Activated CD8-positive, alpha-beta memory T cell treated with anti-CD3 and anti-CD28 coated beads for 4 hours (primary cell): ENCODE results near the gene AFTPH.

Source experiments
- DNase-seq, 2 donors: peaks; one replicate each; pipeline ENCODE4 v3.0.0-alpha.2; 2020; ENCODE audit warnings: low read depth in 2 of 2

Gene AFTPH

GRCh38 chr2:64586883-64587481 is 62.9 kb downstream of the AFTPH start:
- DNase-seq = no peak

DNA sequence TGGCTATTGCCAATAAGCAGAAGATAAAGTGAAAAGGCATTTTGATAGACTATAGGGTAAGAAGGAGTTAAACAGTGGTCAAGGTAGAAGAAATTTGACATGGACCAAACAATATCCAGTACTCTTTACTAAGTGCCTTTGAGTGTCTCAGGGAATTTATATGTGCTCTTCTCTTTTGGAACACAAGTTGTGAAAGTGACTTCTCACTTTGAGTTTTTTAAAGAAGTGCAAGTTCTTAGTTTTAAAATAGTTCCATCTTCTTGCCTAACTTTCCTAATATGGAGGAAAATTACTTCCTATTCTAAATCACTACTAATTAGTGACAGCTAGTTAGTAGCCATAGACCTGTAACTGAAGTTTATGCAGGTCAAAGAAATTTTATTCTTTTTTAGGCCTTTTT is 63.4 kb downstream of the AFTPH start:
- no peak for DNase-seq

DNA sequence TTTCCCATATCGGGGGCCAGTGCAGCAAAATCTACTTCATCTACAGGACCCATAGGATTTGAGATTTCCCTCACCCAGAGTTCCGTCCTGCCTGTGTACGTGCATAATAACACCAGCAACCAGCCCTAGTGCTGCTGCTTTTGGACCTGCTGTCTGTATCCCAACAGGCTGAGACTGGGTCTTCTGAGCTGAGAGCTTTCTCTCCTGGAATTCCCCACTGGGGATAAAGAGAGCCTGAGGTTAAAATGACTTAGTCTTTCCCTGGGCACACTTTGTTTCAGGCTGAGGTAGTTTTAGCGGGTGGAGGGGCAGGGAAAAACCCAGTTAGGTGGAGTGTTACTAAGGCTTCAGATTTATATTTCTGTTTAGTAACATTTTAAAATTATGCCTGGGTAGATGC is 67.1 kb downstream of the AFTPH start:
- DNase-seq = no peak

DNA sequence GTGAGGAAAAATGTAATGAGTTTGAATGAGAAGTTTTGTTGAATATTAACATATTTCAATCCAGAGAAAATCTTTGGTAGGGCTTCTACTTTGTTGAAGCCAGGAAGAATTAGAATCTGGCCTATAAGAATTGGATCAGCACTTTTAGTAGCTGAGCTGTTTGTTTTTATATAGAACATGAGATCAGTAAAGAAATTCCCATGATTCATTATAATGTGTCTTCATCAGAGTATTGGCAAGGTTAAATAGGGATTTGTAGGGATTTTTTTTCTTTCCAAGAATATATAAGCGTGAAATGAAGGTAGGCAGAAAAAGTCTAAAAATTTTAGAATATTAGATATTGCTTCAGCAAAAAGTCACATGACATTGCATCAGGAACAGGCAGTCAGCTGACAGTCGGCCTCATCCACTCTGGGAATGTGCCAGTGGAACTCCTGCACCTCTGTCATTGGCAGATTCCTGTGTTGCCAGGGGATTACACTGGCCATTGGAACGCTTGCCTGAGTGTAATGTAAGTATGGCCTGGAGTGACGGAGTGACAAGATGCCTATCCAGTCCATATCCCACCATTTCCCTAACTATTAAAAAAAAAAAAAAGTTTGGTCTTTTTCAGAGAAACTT is 69.0 kb downstream of the AFTPH start:
- no peak for DNase-seq

DNA sequence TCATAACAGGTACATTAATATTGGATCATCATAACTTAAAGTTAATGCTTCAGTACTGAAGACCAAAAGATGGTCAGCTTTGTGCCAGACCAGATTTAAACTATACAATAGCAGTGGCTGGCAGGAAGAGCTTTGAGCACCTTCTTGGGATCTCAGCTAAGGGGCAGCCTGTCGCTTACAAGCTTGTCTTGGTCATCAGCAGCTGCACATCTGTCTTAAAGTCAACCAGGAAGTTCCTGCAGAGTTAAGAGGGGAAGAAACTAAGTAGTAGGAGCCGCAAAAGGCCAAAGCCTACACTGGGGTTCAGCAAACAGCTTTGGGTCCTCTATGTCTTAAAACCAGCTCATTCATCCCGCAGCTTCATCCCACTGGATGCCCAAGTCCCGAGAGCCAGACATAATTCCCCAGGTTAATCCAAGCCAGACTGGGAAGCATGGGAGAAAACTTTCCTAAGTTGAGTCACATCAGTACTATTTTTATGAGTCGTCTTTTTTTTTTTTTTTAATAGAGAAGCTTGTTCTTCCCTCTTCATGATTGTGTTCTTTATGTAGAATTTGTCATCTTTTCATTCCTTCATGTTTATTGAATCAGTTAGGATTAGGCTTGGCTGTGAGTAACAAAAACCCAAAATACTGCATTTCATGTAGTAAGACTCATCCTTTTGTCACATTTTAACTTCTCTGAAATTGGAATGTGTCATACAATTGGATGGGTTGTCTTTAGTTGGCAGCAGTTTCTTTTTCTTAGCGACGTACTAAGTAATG is 70.3 kb downstream of the AFTPH start:
- DNase-seq = no peak

DNA sequence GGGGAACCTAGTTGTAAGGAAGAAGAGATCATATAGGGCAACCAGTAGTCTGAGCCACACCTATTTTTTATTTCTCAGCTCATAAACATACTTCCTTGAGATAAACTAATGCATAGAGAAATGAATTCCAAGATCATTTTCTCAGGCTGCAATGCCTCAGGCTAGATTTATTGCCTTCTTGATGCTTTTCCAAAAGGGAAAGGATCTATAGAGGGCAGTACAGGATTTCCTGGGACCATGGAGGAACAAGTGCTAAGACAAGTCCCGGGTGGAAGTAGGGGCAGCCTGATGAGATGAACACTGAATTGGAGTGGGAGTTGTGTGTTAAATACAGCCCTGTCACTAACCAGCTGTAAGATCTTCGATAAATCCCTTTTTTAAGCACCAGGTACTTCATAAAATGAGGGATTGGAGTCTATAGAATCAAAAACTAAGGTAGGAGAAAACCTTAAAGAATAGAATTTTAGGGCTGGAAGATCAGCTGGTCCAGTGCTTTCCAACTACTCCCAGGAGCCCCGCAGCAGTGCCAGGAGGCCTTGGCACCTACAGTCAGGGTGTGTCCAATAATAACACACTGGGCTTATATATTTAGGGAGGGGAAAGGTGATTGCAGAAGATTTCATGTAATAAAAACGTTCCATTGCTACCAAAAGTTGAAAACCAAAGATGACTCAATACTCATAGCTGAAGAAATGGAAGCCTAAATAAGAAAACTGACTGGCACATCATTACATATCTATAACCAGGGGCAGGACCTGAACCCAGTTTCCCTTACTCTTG is 71.5 kb downstream of the AFTPH start:
- no peak for DNase-seq

GRCh38 chr2:64598226-64598625 is 74.1 kb downstream of the AFTPH start:
- no peak for DNase-seq

DNA sequence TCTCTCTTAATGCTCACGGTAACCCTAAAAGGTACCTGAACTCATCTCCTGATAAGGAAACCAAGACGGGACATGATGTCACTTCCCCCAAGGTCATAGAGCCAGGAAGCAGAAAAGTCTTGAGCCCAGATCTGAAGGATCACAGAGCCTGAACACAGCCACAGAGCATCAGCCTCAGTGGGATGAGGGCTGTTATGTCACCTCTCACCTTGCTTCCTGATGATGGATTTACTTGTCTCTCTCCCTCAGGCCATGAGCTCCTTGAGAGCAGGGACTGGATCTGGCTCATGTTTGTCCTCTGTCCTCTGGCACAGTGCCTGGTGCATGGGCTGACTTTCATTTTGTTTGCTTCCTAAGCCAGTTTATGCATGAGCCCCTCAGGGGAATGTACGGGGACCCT is 75.3 kb downstream of the AFTPH start:
- no peak for DNase-seq

DNA sequence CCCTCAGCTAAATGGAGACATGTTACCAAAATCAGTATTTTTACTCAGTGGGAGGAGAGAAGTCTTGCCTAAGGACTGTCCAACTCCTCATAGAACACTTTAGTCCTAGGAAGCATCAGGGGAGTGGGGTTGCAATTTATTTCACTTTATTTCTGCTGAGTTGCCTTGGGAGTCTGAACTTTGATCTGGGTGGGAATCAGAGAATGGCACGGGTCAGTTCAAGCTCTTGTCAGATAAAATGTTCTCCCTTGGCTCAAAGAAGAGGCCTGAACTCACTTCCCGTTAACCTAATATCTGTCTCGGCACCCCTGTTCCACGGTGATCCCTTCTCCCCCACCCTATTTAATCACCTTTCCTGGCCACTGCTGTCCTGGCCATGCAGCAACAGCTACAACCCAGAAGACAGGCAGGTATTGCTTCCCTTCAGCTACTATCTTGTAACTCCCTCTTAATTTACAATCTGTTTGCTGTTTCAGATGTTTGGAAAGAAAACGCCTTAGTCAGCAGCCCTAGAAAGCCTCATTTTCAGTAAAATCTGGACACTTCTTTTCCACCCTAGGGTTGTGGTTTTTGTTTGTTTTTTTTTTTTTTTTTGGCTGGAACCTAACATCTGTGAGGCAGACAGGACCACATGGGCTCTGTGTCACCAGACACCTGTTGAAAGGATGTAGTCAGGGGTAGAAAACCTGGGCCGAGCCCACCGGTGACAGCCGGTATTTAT is 77.1 kb downstream of the AFTPH start:
- no peak for DNase-seq

DNA sequence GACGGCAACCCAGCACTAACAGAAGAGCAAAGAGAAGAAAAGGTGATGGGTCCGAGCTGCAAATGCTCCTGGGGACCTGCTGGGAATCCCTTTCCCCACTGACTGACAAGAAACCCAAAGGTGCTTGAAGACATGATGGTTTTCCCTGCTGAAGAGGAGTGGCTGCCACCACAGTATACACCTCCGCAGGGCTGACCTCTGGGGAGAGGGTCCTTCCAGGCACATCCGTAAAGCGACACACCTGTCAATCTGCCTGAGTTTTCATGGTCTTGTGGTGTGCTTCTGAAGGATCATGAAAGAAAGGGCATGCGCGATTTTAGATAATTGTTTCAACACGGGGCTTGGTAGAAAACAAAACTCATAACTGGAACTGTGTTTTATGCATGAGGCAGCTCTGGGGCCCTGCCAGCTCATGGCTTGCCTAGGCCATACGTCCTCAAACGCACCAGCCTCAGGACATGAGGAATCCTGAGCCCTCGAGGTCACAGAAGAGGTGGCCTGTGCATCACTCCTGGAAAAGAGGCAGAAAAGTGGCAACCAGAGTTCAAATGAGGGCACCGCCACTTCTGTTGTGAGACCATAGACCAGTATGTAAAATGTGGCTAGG is 77.8 kb downstream of the AFTPH start:
- DNase-seq = no peak

- DNase-seq = no peak
These were observed 78.3 kb downstream of the AFTPH start for GRCh38 chr2:64602436-64602835.

DNA sequence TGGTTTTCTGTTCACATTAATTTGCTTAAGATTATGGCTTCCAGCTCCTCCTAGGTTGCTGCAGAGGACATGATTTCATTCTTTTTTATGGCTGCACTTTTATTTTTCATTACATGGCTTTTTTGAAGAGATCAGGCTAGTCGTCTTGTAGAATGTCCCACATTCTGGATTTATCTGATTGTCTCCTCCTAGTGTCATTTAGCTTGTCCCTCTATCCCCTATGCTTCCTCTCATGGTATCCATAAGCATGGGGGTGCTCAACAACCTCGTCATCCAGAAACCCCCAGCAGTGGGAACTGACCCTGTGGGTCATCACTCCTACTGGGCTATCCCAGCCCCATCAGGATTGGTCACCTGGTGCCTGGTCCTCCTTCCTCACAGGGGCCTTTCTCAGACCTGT is 80.0 kb downstream of the AFTPH start:
- DNase-seq = no peak

- DNase-seq = no peak
These were observed 80.9 kb downstream of the AFTPH start for GRCh38 chr2:64605026-64605471.

DNA sequence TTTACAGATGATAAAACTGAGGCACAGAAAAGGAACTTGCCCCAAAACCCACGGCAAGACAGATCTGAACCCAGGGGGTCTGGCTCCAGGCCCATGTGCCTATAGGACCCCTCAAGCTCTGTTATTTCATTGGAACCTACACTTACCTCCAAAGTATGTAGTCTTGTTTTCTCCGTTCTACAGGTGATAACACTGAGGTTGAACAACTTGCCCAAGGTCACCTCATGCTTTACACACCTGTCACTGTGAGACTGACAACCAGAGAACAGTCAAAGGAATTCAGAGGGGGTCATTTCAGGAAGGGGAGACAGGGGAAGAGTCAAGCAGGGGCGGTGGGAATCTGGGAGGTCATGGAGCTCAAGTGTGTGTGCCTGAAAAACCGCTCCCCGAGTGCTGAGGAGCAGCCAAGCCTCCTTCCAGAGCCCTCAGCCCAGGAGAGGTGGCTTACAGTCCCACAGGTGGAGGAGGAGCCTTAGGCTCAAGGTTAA is 81.9 kb downstream of the AFTPH start:
- no peak for DNase-seq

DNA sequence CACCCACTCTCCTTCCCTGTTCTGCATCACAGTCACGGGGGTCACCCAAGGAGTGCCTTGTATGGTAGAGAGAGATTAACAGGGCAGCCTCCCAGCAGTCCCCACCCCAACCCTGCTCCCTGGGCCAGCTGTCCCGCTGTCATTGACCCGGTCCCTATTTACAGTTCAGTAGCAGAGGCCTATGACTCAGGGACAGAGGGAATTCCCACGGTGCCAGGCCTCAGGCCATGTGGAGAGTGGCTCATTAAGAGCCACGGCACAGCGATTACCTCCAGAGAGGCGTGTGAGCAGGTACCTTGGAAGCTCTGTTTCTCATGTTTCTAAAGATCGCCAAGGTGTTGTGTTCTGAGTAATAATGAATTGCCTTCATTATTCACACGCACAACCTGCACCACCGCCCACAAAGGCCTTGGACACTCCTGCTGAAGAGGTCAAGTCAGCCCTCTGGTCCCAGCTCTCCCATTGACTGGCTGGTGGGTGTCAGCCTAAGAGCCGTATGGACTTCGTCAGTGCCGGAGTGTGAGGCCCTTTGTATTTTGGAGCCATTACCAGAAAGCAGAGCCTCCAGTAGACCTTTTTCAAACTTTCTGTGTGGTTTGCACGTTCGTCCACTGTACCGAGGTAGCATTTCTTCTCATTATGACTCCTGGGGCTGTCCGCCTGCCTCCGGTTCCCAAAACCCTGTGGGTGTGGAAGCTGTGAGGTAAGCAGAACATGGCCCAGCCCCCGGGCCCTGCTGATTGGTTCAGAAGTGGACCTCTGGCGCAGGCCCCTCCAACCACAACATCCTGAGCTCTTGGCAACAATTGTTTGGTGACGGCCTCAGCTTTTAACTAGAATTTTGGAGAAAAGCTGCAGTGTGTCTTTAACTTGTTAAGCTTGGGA is 82.6 kb downstream of the AFTPH start:
- DNase-seq = peak; percentile 69 to 70

DNA sequence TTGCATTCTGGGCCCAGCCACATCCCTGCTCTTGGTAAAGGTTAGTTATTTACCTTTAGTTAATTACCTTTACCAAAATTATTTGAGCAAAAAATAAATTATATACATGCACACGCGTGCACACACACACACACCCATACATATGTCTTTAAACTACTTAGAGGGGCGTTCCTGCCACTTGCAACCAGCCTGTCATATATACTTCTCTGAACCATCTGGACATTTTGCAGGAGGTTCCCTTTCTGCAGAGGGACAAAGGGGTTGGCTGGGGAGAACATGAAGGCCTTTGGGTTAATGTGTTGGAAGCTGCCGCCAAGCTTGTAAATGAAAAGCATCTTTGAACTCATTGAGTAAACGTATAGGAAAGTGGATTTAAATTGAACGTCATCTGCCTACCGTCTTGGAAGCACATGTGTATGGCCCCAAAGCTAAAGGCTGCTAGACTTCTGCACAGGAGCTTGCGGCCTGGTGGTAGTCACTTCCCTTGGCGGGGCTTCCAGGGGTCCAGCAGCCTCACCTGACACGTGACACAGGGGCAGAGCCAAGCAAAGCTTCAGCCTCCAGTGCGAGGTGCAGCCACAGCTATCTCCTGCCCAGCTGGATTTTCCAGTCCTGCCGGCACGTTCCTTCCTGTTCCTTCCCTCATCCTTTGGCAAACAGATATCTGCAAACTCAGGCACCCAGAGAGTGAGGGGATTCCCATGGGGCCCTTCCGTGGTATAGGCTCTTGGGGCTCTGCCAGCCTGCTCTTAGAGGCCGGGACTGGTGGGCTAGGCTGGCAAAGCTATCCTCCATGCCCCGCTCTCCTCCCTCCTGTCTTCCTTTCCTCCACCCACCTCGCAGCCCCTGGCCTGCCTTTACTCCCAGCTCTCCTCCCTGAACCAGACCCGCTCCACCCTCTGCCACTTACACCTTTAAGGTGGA is 83.5 kb downstream of the AFTPH start:
- DNase-seq = no peak

GRCh38 chr2:64608867-64609226 is 84.7 kb downstream of the AFTPH start:
- DNase-seq = no peak

GRCh38 chr2:64609227-64609941 is 85.3 kb downstream of the AFTPH start:
- DNase-seq = peak; percentile 24 to 43

GRCh38 chr2:64609942-64610281 is 85.8 kb downstream of the AFTPH start:
- no peak for DNase-seq
